ENCODE results near the gene GRHL1.
A peak's percentile ranks its signal among the peaks of the same experiment; 100 is the strongest.

The GRHL1 gene

DNA sequence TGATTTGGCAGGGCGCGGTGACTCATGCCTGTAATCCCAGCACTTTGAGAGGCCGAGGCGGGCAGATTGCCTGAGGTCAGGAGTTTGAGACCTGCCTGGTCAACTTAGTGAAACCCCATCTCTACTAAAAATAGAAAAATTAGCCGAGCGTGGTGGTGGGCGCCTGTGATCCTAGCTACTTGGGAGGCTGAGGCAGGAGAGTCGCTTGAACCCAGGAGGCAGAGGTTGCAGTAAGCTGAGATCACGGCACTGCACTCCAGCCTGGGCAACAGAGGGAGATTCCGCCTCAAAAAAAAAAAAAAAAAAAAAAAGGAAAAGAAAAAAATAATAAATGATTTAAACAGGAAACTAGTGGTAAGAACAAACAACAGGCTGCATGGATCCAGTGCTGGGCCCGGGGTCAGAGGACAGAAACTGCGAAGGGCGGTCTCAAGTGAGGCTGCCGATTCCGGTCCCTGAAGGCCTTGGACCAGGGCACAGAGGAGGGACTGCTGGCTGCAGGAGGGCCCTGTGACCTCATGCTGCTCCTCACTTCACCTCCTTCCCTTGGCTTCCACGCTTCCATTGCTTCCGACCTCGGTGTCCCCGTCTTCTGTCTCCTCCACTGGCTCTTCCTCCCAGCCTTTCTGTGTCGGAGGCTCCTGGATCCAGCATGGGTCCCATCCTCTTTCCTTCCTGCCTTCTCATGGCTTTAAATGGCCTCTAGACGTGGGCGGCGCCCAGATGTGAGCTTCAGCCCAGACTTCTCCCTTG lies 2.1 kb upstream of the GRHL1 start:
- DNase-seq (ENCODE audit: low read depth, low spot score), result no peak

DNA sequence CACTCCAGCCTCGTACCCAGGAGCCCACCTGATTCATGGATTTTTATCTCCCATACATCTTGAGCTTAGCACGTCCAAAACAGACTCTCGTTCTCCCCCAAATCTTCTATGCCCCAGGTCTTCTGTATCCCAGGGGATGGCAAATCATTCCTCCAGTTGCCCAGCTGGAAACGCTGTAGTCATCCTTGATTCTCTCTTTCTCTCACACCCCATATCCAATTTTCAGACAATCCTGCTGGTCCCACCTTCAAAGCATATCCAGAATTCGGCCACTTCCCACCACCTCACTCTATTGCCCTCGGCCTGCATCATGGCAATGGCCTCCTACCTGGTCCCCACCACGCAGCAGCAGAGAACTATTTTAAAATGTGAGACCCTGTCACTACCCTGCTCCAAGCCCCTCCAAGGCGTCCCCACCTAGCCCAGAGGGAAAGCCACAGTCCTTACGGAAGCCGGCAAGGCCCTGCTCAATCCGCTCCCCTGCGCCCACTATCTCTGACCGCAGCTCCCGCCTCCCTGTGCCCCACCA lies 1.4 kb upstream of the GRHL1 start:
- DNase-seq (ENCODE audit: low read depth, low spot score), result no peak

GRCh38 chr2:9950521-9951271 lies 797 bp upstream of the GRHL1 start:
- peak; percentile 19 for DNase-seq (ENCODE audit: low read depth, low spot score)

DNA sequence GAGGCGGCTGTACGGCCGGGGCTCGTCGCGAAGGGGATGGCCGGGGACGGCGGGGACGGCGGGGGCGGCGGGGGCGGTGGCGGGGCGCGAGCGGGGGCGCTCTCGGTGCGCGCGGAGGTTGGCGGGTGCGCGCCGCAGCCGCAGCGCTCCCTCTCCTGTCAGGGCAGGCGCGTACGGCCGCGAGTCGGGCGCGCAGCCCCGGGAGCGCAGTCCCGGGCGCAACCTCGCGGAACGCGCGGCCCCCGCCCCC lies 296 bp upstream of the GRHL1 start:
- DNase-seq (ENCODE audit: low read depth, low spot score), result no peak

DNA sequence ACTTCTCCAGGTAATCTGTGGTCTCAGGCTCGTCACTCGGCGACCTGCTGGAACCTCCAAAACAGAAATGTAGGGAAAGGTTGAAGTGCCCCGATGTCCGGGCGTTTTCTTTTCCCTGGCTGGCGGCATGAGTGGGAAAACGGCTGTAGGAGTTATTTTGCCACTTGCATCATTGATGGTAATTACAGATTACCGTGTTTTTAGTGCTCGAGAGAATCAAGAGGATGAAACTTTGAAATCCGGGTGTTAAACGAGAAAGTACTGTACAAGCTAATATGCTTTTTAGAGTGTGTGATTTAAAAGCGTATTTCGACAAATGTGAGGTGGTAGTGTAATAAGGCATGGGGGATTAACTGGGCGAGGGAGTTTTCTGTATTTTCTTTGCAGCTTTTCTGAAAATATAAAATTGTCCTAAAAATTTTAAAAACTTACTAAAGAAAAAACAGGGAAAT lies 819 bp downstream of the GRHL1 start:
- no peak for DNase-seq (ENCODE audit: low read depth, low spot score)

GRCh38 chr2:9952856-9953503 lies 1.5 kb downstream of the GRHL1 start:
- no peak for DNase-seq (ENCODE audit: low read depth, low spot score)

- no peak for DNase-seq (ENCODE audit: low read depth, low spot score)
Measured at GRCh38 chr2:9954136-9954535, 2.6 kb downstream of the GRHL1 start.

- no peak for DNase-seq (ENCODE audit: low read depth, low spot score)
Measured at GRCh38 chr2:9958057-9958456, 6.6 kb downstream of the GRHL1 start.

GRCh38 chr2:9959262-9959661 lies 7.8 kb downstream of the GRHL1 start:
- DNase-seq (ENCODE audit: low read depth, low spot score), result no peak

DNA sequence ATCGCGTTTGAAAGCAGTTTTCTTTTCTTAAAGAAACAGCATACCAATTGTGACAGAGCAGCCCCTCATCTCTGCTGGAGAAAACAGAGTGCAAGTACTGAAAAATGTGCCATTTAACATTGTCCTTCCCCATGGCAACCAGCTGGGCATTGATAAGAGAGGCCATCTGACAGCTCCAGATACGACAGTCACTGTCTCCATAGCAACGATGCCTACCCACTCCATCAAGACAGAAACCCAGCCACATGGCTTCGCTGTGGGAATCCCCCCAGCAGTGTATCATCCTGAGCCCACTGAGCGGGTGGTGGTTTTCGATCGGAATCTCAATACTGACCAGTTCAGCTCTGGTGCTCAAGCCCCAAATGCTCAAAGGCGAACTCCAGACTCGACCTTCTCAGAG lies 9.5 kb downstream of the GRHL1 start:
- no peak for DNase-seq (ENCODE audit: low read depth, low spot score)

DNA sequence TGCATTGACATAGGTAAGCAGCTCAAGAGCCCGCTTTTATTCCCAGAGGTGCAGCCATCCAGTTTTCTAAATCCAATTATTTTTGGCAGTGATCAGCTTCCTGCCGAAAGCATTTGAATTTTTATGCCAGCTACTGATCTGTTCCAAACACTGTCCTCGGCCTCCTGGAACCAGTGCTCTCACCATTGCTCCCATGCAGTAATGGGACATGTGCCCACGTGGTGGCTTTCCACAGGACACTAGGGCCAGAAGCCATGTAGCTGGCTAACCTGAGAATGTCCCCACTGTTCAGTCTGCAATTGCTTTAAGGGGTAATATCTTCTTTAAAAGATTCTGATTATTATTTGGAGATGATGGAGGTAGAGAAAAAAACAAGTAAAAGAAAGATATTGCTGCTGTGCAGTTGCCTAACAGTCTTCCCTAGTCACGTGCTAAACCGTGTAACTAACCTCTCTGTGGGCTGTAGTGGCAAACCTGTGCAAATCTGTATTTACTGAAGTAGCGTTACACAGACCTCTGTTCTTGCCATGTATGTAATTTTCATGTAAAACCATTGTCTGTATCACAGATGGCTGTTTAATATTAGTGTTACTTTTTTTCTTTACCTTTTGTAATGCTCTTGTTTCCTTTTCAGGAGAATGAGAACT lies 13.0 kb downstream of the GRHL1 start:
- DNase-seq (ENCODE audit: low read depth, low spot score), result no peak

DNA sequence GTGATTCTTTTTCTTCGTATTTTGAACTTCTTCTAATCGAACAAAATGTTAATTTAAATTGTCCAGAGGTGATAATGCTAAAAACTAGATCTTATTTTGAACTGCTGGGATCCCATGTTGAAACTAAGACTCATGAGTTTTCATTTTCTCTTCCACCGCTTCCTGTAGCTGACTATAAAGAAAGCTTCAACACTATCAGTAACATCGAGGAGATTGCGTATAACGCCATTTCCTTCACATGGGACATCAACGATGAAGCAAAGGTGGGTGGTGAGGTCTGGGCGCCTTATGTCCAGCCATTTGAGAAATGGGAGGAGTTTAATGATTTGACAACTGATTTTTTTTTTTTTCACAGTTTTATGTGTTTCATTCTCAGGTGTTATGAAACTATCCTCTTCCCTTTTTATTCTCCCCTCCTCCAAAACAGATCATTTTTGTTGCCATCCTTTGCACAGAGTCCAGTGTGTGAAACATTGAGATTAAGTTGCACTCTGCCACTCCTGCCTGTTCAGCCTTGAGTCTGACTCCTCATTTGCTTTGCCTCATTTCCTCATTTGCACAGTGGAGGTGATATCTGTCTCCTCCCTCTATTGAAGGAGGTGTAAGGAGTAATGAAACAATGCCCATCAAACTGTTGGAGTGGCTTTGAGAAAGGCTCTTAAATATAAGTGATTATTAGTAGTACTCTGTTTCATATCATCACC lies 13.8 kb downstream of the GRHL1 start:
- DNase-seq (ENCODE audit: low read depth, low spot score), result no peak

GRCh38 chr2:9966491-9967022 lies 15.1 kb downstream of the GRHL1 start:
- DNase-seq (ENCODE audit: low read depth, low spot score), result no peak

DNA sequence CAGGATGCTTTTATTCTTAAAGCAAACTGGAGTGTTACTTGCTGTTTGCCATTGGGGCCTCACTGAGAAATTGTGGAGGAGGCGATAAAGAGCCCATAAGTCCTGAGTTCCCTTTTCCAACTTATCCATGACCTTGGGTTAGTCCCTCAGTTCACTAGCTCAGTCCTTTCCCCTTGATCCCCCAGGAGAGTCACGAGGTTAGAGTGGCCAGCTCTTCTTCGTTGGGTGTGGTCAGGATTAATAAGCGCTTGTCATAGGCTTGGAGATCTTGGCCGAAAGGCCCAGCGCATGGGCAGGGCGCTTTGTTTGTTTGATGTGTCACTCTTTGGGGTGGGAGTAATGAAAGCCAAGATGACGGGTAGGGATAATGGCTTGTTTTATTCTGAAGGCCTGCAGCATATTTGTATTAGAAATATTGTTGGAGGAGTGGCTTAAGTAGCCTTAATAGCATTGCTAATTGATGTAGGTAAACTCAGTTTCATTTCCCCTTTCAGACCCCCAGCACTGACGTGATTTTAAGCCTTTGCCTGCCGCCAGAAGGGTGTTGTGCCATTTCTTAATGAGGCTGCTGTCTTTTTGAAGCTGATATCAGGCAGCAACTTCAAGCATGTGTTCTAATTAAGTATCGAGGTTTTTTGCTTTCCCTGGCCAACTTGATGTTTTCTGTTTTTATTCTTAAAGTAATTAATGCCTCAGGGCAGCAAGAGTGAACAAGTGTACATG lies 15.7 kb downstream of the GRHL1 start:
- no peak for DNase-seq (ENCODE audit: low read depth, low spot score)

DNA sequence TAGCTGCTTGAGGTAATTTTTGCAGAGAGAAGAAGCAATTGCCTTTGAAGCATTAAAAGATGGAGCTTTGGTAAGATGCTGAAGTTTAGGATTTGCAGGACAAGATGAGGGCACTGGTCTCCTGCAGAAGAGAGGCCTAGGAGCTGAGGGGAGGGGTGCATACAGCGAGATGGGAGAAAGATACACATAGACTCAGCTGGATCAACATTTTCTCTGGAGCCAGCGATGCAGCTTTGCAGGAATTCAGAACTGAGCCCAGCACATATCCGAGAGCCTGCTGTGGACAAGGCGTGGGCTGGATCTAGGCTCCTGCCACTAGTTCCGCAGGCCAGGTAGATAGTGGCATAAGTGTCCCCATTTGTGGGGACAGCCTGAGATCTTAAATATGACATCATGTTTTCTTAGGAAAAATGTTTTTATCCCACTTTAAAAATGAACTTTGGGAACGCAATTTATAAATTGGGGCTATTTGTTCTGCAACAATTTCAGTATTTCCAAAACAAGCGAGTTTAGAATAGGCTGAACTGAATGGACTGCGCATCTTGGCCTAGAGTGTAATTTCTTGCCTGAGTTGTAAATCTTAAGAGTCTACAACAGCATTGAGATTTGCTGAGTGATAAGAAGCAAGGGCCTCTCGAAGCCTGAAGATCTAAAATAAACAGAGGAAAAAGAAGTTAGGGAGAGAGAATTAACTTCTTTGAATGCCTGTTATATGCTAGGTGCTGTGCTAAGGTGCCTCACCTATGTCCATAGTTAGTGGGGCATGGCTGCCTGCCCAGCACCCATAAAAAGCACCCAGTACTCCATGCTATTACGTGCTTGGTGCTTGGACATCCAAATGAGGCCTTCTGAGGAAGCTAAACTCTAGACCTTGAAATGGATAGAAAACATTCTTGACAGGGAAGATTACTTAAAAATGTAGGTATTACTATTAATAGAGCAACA lies 17.3 kb downstream of the GRHL1 start:
- DNase-seq (ENCODE audit: low read depth, low spot score), result no peak

- DNase-seq (ENCODE audit: low read depth, low spot score), result no peak
Measured at GRCh38 chr2:9970200-9971044, 18.9 kb downstream of the GRHL1 start.

DNA sequence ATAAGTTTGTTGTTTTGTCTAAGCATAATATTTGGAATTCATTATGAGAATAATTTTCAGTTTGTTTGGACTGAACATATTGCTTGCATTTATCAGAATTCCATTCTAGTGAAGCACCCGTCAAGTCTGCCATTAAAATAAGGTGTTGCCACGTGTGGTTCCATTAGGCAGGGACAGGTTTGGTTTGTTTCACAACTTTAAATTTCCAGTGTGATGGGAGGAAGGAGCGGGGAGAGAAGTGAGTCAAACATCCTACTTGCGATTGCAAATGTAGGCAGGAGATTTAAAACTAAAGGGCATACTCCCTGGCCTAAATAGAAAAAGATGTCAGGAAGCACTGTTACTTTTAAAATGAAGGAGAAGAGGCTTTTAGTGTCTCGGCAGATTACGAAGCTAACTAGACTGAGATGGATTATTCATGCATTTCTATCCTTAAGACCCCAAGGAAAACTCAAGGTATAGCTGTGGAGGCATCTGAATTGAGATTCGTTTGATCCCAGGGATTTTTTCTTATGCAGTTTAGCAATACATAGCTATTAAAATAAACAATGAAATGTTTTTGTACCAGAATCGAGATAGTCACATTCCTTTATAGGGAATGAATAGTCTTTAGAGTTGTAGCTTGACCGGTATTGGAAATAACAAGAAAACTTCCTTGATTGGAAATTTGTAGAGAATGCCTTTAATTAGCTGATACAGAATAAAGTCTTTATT lies 19.8 kb downstream of the GRHL1 start:
- no peak for DNase-seq (ENCODE audit: low read depth, low spot score)

- no peak for DNase-seq (ENCODE audit: low read depth, low spot score)
Measured at GRCh38 chr2:9971890-9972289, 20.4 kb downstream of the GRHL1 start.

All from activated CD4-positive, CD25-positive, alpha-beta regulatory T cell treated with anti-CD3 and anti-CD28 coated beads, Interleukin-2, amount 50 U/mL, for 16 hours (primary cell).